Measurements from ENCODE around the gene WDR46.

WDR46 gene

GRCh38 chr6:33317419-33317668 lies 28.3 kb upstream of the WDR46 start:
- in situ Hi-C loops (cut with MboI; ENCODE audit: low sequenced_read_pairs) = no loop called here
- no peaks in the 10 kb centered on the region for H3K27me3 ChIP-seq (ENCODE audit: low read depth)
- DNase-seq (ENCODE audit: low spot score in 2 of 2) = no peak
- peaks cover 33% of the 10 kb centered on the region for H3K36me3 ChIP-seq (replicated peaks)
- H3K9me3 ChIP-seq = no peaks in the 10 kb centered on the region
- peaks cover 18% of the 10 kb centered on the region for H3K4me1 ChIP-seq
- H3K4me3 ChIP-seq = peak overlapping the region; percentile 59

DNA sequence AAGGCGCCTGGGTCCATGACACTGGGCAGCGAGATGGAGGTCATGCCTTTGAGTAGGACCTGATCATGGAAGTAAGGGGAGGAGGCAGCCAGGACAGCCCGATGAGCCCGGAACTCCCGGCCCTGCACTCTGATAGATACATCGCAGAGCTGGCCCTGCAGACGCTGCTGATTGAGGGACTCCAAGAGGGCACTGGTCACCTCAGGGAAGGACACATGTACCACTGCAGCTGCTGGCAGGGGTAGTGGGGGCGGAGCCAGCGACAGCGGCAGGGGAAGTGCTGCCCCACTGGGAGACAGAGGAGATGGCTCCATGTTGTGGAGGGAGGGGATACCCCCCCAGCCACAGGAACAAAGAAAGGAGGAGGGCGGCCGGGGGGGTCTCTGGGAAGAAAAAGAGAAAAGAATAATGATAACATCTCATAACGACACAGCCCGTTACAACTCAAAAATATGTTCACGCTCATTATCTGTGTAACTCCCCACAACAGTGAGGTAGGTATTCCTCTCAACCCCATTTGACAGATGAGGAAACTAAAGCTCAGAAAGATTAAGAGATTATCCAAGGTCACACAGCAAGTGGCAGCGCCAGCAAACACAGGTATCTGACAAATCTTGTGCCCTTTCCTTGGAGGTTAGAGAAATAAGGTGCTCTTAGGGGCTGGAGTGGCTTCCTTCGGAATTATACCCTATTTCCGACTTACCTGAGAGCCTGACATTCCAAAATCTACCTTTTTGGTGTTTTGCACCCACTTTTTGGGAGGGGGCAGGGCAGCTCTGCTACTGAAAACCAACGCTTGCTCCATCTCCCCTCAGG lies 27.8 kb upstream of the WDR46 start:
- in situ Hi-C loops (cut with MboI; ENCODE audit: low sequenced_read_pairs) = no loop called here
- H3K27me3 ChIP-seq (ENCODE audit: low read depth) = no peaks in the 10 kb centered on the region
- H3K4me1 ChIP-seq = peaks cover 19% of the 10 kb centered on the region
- H3K4me3 ChIP-seq = peak overlapping the region; percentile 27
- peaks cover 35% of the 10 kb centered on the region for H3K36me3 ChIP-seq (replicated peaks)
- H3K9me3 ChIP-seq = no peaks in the 10 kb centered on the region
- no peak for DNase-seq (ENCODE audit: low spot score in 2 of 2)

- in situ Hi-C loops (cut with MboI; ENCODE audit: low sequenced_read_pairs) = no loop called here
- Histone ChIP-seq H3K36me3 (replicated peaks) (peaks cover 28% of the 10 kb centered on the region), H3K4me1 (peaks cover 19% of the 10 kb centered on the region), H3K4me3 (no peak overlapping the region), H3K27me3 (ENCODE audit: low read depth) (no peaks in the 10 kb centered on the region), H3K9me3 (no peaks in the 10 kb centered on the region)
- no peak for DNase-seq (ENCODE audit: low spot score in 2 of 2)
Measured at GRCh38 chr6:33315793-33316602, 27.0 kb upstream of the WDR46 start.

GRCh38 chr6:33314943-33315792 lies 26.1 kb upstream of the WDR46 start:
- Histone ChIP-seq H3K27me3 (ENCODE audit: low read depth) (no peaks in the 10 kb centered on the region), H3K4me3 (no peak overlapping the region), H3K9me3 (no peaks in the 10 kb centered on the region), H3K36me3 (replicated peaks) (peaks cover 20% of the 10 kb centered on the region), H3K4me1 (peaks cover 19% of the 10 kb centered on the region)
- in situ Hi-C loops (cut with MboI; ENCODE audit: low sequenced_read_pairs) = no loop called here
- no peak for DNase-seq (ENCODE audit: low spot score in 2 of 2)

DNA sequence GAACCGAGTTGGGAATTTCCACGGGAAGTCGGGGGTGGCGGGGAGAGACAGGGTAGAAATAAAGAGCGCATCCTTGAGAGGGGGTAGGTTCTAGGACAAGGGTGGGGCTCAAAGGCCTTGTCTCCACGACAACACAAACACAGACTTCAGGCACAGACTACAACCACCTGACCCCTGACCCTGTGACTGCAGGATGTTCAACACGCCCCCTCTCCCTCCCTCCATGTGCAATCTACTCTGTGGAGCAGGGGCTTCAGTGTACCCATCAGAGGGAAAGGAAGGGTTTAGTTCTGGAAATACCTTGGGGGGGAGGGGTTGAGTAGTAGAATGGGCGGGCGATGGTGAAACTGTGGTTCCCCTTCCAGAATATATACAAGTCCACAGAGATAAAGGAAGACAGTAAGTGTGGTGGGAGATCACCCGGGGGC lies 25.5 kb upstream of the WDR46 start:
- peaks cover 19% of the 10 kb centered on the region for H3K4me1 ChIP-seq
- H3K27me3 ChIP-seq (ENCODE audit: low read depth) = no peaks in the 10 kb centered on the region
- peak overlapping the region; percentile 73 for H3K4me3 ChIP-seq
- H3K36me3 ChIP-seq (replicated peaks) = peaks cover 14% of the 10 kb centered on the region
- peak; percentile 43 to 70 for DNase-seq (ENCODE audit: low spot score in 2 of 2)
- no peaks in the 10 kb centered on the region for H3K9me3 ChIP-seq
- in situ Hi-C loops (cut with MboI; ENCODE audit: low sequenced_read_pairs) = no loop called here

GRCh38 chr6:33313709-33314514 lies 24.9 kb upstream of the WDR46 start, which contains the start of gene TAPBP:
TSS of gene TAPBP (minus strand) at chr6:33314078. CDS start at chr6:33314041, 37 bp downstream.
- Histone ChIP-seq H3K9me3 (no peaks in the 10 kb centered on the region), H3K27me3 (ENCODE audit: low read depth) (no peaks in the 10 kb centered on the region), H3K4me3 (peak within 1 kb of the TSS; percentile 73), H3K36me3 (replicated peaks) (peaks cover 7% of the 10 kb centered on the region), H3K4me1 (peaks cover 19% of the 10 kb centered on the region)
- DNase-seq (ENCODE audit: low spot score in 2 of 2) = peak; percentile 38 to 63
- in situ Hi-C loops (cut with MboI; ENCODE audit: low sequenced_read_pairs) = no loop called here

- no peaks in the 10 kb centered on the region for H3K9me3 ChIP-seq
- no peaks in the 10 kb centered on the region for H3K27me3 ChIP-seq (ENCODE audit: low read depth)
- in situ Hi-C loops (cut with MboI; ENCODE audit: low sequenced_read_pairs) = no loop called here
- peaks cover 13% of the 10 kb centered on the region for H3K4me1 ChIP-seq
- peak overlapping the region; percentile 73 for H3K4me3 ChIP-seq
- 0 out of 2 replicates have a peak, but pooled peaks cover 3% of the 10 kb centered on the region for H3K36me3 ChIP-seq (replicated peaks)
- DNase-seq (ENCODE audit: low spot score in 2 of 2) = peak in 1 of 2 experiments; percentile 63
Measured at GRCh38 chr6:33313105-33313708, 24.2 kb upstream of the WDR46 start.

DNA sequence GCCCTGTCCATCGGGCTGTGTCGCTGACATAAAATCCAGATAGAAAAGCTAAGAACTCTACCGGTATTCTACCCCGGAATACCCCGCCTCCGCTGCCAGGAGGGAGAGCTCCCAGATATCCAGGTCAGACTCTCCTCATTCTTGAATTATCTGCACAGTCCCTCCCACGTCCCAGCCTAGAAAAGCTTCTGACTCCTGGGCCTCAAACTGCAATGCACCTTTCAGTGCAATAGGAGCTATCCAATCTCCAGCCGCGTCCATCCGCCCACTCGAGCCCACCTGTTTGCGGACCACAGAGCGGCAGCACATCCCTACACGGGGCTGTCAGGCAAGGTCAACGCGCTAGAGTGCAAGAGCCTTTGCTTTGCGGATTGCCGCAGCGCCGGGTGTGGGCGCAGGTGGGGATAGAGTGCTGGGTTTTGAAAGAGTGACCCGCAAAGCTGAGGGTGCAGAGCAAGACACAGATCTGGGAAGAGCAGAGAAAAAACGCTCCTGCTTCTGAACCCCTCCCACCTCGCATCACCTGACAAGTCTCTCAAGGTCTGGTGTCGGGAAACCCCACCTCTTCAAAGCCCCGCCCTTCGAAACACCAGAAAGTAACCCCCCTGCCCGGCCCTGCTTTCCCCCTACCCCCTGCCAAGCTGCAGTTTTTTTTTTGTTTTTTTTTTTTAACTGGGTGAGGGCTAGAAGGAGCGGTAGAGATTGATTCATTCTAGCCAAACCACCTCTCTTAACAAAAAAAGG lies 23.5 kb upstream of the WDR46 start:
- peak; percentile 80 to 91 for DNase-seq (ENCODE audit: low spot score in 2 of 2)
- in situ Hi-C loops (cut with MboI; ENCODE audit: low sequenced_read_pairs) = no loop called here
- H3K36me3 ChIP-seq (replicated peaks) = 0 out of 2 replicates have a peak, but pooled peaks cover 3% of the 10 kb centered on the region

DNA sequence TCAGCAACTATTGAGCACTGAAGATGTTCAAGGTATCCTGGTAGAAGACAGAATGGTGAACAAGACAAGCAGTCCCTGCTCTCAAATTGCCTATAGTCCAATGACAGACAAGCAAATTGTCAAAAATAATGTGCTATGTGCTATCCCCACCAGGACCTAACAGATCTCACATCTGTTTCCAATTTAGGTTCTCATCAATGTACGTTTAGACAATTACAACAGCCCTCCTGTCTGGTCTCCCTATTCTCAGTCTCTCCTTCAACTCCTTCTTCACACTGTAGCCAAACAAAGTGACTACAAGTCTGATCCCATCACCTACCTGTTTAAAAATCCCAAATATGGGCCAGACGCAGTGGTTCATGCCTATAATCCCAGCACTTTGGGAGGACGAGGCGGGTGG lies 17.3 kb upstream of the WDR46 start:
- H3K36me3 ChIP-seq (replicated peaks) = no peaks in the 10 kb centered on the region; the same call in 1 of the 2 replicates
- no peaks in the 10 kb centered on the region for H3K4me1 ChIP-seq
- no peak for DNase-seq (ENCODE audit: low spot score in 2 of 2)
- no peak overlapping the region for H3K4me3 ChIP-seq
- no peaks in the 10 kb centered on the region for H3K9me3 ChIP-seq
- no peaks in the 10 kb centered on the region for H3K27me3 ChIP-seq (ENCODE audit: low read depth)
- in situ Hi-C loops (cut with MboI; ENCODE audit: low sequenced_read_pairs) = no loop called here

More for the DNA sequence above, 23.5 kb upstream of the WDR46 start:
- no peaks in the 10 kb centered on the region for H3K9me3 ChIP-seq
- peak overlapping the region; percentile 73 for H3K4me3 ChIP-seq
- H3K4me1 ChIP-seq = peaks cover 13% of the 10 kb centered on the region
- H3K27me3 ChIP-seq (ENCODE audit: low read depth) = no peaks in the 10 kb centered on the region

GRCh38 chr6:33305052-33305451 lies 16.0 kb upstream of the WDR46 start:
- Histone ChIP-seq H3K4me3 (no peak overlapping the region), H3K9me3 (no peaks in the 10 kb centered on the region), H3K4me1 (no peaks in the 10 kb centered on the region; the same call in 1 of the 2 replicates), H3K27me3 (ENCODE audit: low read depth) (no peaks in the 10 kb centered on the region), H3K36me3 (replicated peaks) (no peaks in the 10 kb centered on the region; the same call in 1 of the 2 replicates)
- DNase-seq (ENCODE audit: low spot score in 2 of 2) = no peak
- in situ Hi-C loops (cut with MboI; ENCODE audit: low sequenced_read_pairs) = no loop called here

DNA sequence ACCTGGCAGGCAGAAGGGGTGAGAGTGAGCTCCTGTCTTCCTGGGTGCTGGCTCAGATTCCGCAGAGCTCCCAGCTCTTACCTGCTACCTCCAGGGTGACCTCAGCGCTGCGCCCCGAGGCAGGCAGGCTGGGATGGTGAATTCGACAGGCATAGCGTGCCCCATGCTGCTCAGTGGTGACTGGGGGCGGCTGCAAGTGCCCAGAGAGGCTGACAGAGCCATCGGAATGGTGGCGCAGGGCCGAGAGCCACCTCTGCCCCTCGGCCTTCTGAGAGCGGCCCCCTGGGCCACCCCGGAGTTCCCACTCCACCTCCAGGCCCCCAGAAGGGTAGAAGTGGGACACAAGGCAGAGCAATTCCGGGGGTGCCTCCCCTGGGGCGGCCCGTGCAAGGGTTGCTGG lies 15.2 kb upstream of the WDR46 start:
- no peak for DNase-seq (ENCODE audit: low spot score in 2 of 2)
- H3K27me3 ChIP-seq (ENCODE audit: low read depth) = no peaks in the 10 kb centered on the region
- in situ Hi-C loops (cut with MboI; ENCODE audit: low sequenced_read_pairs) = no loop called here
- no peak overlapping the region for H3K4me3 ChIP-seq
- no peaks in the 10 kb centered on the region; the same call in 1 of the 2 replicates for H3K4me1 ChIP-seq
- no peaks in the 10 kb centered on the region for H3K9me3 ChIP-seq
- peaks cover 4% of the 10 kb centered on the region for H3K36me3 ChIP-seq (replicated peaks)

DNA sequence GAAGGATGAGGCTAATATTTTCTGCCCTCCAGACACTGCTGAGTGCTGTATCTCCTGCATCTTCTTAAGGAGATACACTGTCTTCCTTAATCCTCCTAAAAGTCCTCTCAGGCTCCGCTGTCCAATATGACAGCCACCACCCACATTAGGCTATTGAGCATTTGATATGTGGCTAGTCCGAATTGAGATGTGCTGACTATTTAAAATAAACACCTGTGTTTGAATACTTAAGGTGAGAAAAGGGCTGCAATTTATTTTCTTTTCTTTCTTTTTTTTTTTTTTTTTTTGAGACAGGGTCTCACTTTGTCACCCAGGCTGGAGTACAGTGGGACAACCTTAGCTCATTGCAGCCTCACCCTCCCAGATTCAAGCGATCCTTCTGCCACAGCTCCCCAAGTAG lies 12.8 kb upstream of the WDR46 start:
- Histone ChIP-seq H3K9me3 (no peaks in the 10 kb centered on the region), H3K36me3 (replicated peaks) (peaks cover 4% of the 10 kb centered on the region), H3K27me3 (ENCODE audit: low read depth) (no peaks in the 10 kb centered on the region), H3K4me3 (no peak overlapping the region), H3K4me1 (peaks cover 4% of the 10 kb centered on the region)
- in situ Hi-C loops (cut with MboI; ENCODE audit: low sequenced_read_pairs) = no loop called here
- no peak for DNase-seq (ENCODE audit: low spot score in 2 of 2)
